Ishikawa (cell line): ENCODE results near the gene LRRN3.

Experiments used
- FOXM1 ChIP-seq: IDR thresholded peaks from 2 replicates; pipeline ENCODE4 v1.6.1; 2012; ENCODE audit warnings: low read depth, borderline replicate concordance
- TAF1 ChIP-seq: IDR thresholded peaks from 2 replicates; pipeline ENCODE4 v1.6.1; 2012; ENCODE audit warnings: low read depth, mild to moderate bottlenecking
- TF ChIP-seq, protein P1 (sequence below): IDR thresholded peaks from 2 replicates; pipeline ENCODE4 v1.6.1; 2012
- TF ChIP-seq, protein P2 (sequence below): IDR thresholded peaks from 2 replicates; pipeline ENCODE4 v1.6.1; 2012

DNA sequence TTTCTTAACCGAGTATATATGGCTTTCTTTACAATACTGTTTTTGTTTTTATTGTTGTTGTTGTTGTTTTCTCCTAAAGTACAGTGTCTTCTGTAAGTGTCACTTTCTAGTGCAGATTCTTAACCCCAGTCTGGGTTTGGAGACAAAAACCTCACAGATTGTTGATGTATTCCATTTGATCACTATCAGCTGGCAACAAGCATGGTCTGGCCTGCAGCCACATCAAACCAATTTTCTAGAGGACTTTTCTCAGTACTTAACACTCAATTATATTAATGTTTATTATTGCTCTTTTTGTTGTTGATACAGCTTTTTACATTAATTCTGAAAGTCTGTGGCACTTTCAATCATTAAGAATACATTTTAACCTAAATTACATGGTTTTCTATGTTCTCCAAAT lies 17.1 kb downstream of the LRRN3 start:
- TF ChIP-seq TAF1 = no peak
- TF ChIP-seq, protein P1, sequence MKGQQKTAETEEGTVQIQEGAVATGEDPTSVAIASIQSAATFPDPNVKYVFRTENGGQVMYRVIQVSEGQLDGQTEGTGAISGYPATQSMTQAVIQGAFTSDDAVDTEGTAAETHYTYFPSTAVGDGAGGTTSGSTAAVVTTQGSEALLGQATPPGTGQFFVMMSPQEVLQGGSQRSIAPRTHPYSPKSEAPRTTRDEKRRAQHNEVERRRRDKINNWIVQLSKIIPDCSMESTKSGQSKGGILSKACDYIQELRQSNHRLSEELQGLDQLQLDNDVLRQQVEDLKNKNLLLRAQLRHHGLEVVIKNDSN = no peak
- no peak for TF ChIP-seq FOXM1
- TF ChIP-seq, protein P2, sequence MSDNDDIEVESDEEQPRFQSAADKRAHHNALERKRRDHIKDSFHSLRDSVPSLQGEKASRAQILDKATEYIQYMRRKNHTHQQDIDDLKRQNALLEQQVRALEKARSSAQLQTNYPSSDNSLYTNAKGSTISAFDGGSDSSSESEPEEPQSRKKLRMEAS = no peak
